ENCODE measurements around the gene ZEB2.

The ZEB2 gene

DNA sequence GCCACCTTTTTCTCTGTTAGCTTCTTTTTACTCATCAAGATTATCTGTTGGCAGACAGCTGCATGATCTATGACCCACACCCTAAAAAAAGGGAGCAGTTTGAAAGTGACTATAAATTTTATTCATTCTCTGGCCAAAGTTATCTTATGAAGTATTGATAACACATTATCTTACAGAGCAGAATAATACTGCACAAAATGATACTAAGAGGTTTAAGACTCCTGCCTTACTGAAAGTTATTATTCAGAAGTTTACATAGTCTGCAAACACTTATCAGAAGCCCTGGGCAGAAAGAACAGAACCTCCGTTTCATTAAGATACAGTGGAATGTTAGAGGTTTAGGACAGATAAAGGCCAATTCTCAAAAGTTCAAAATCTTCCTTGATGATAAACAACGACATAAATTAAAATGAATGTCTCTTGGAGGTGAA is 78.2 kb downstream of the ZEB2 start:
- Histone ChIP-seq H4K12ac (ENCODE audit: low read depth, low read length) (no peak overlapping the region), H3K4me2 (ENCODE audit: low read length) (no peak overlapping the region)
- DNase-seq, result no peak

DNA sequence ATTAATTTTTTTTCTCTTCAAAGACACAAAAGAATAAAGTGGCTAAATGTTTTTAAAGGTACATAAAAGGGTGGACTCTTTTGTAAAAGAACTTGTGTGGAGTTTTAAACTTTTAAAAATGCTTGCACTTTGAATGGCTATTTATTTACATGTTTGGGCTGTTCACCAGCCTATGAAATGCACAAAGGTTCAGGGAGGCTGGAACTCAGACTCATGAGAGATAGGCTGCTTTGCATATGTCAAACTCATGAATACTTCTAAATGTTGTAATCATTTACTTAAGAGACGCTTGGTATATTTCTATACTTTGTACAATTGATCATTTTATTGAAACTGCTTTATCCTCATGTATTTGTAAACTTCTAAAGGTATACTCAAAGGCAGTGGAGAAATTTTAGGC is 79.9 kb downstream of the ZEB2 start:
- Histone ChIP-seq H3K4me1 (ENCODE audit: control insufficient read depth in 1 of 2, insufficient read depth in 2 of 2, low read length in 2 of 2) (no peaks in the 10 kb centered on the region), H4K91ac (ENCODE audit: low read depth, low read length) (no peak overlapping the region), H2AFZ (ENCODE audit: insufficient read depth, low read length, poor library complexity) (no peak overlapping the region), H3K18ac (ENCODE audit: low read length) (no peak overlapping the region), H3K4me2 (ENCODE audit: low read length) (no peak overlapping the region), H3K9ac (ENCODE audit: low read length) (no peak overlapping the region), H3K27me3 (ENCODE audit: insufficient read depth, low read length) (no peaks in the 10 kb centered on the region), H2AK5ac (ENCODE audit: low read length) (no peak overlapping the region), H3K79me1 (ENCODE audit: low read length) (no peaks in the 10 kb centered on the region), H3K23ac (ENCODE audit: low read length) (no peak overlapping the region), H3K14ac (ENCODE audit: low read length) (no peak overlapping the region), H2BK5ac (ENCODE audit: low read depth, low read length, poor library complexity) (no peak overlapping the region), H4K8ac (ENCODE audit: low read depth, low read length) (no peak overlapping the region), H3K27ac (ENCODE audit: low read depth, low read length) (no peak overlapping the region), H3K4me3 (ENCODE audit: low read depth, low read length) (no peak overlapping the region), H2BK120ac (ENCODE audit: insufficient read depth, low read length, poor library complexity) (no peak overlapping the region), H3K9me3 (ENCODE audit: insufficient read depth, low read depth, low read length) (no peaks in the 10 kb centered on the region), H2BK12ac (ENCODE audit: low read length) (no peak overlapping the region), H3K4ac (ENCODE audit: low read depth, low read length) (no peak overlapping the region), H3K36me3 (ENCODE audit: control insufficient read depth in 1 of 2, insufficient read depth in 2 of 2, low read length in 2 of 2) (no peaks in the 10 kb centered on the region), H4K12ac (ENCODE audit: low read depth, low read length) (no peak overlapping the region), H3K79me2 (ENCODE audit: control insufficient read depth, insufficient read depth, low read length, poor library complexity) (no peaks in the 10 kb centered on the region)
- no peak for DNase-seq
- no CpG with 5 or more reads among the region's 1 CpG for WGBS (ENCODE audit: extremely low coverage, insufficient coverage, insufficient read length)

More for the DNA sequence above, 78.2 kb downstream of the ZEB2 start:
- no peak overlapping the region for H3K14ac ChIP-seq (ENCODE audit: low read length)
- no peak overlapping the region for H2BK120ac ChIP-seq (ENCODE audit: insufficient read depth, low read length, poor library complexity)
- H3K9me3 ChIP-seq (ENCODE audit: insufficient read depth, low read depth, low read length), result no peaks in the 10 kb centered on the region
- no peaks in the 10 kb centered on the region for H3K79me2 ChIP-seq (ENCODE audit: control insufficient read depth, insufficient read depth, low read length, poor library complexity)
- no peak overlapping the region for H4K91ac ChIP-seq (ENCODE audit: low read depth, low read length)
- H3K4me3 ChIP-seq (ENCODE audit: low read depth, low read length), result no peak overlapping the region
- no peaks in the 10 kb centered on the region for H3K79me1 ChIP-seq (ENCODE audit: low read length)
- H4K8ac ChIP-seq (ENCODE audit: low read depth, low read length), result no peak overlapping the region
- H3K9ac ChIP-seq (ENCODE audit: low read length), result no peak overlapping the region
- H2AK5ac ChIP-seq (ENCODE audit: low read length), result no peak overlapping the region
- H2AFZ ChIP-seq (ENCODE audit: insufficient read depth, low read length, poor library complexity), result no peak overlapping the region
- no peaks in the 10 kb centered on the region for H3K27me3 ChIP-seq (ENCODE audit: insufficient read depth, low read length)
- no peak overlapping the region for H2BK12ac ChIP-seq (ENCODE audit: low read length)
- no peaks in the 10 kb centered on the region for H3K36me3 ChIP-seq (ENCODE audit: control insufficient read depth in 1 of 2, insufficient read depth in 2 of 2, low read length in 2 of 2)
- no peak overlapping the region for H2BK5ac ChIP-seq (ENCODE audit: low read depth, low read length, poor library complexity)
- no peak overlapping the region for H3K27ac ChIP-seq (ENCODE audit: low read depth, low read length)
- H3K23ac ChIP-seq (ENCODE audit: low read length), result no peak overlapping the region
- WGBS (ENCODE audit: extremely low coverage, insufficient coverage, insufficient read length), result no CpG with 5 or more reads among the region's 2 CpGs
- H3K4me1 ChIP-seq (ENCODE audit: control insufficient read depth in 1 of 2, insufficient read depth in 2 of 2, low read length in 2 of 2), result no peaks in the 10 kb centered on the region
- H3K4ac ChIP-seq (ENCODE audit: low read depth, low read length), result no peak overlapping the region
- no peak overlapping the region for H3K18ac ChIP-seq (ENCODE audit: low read length)

DNA sequence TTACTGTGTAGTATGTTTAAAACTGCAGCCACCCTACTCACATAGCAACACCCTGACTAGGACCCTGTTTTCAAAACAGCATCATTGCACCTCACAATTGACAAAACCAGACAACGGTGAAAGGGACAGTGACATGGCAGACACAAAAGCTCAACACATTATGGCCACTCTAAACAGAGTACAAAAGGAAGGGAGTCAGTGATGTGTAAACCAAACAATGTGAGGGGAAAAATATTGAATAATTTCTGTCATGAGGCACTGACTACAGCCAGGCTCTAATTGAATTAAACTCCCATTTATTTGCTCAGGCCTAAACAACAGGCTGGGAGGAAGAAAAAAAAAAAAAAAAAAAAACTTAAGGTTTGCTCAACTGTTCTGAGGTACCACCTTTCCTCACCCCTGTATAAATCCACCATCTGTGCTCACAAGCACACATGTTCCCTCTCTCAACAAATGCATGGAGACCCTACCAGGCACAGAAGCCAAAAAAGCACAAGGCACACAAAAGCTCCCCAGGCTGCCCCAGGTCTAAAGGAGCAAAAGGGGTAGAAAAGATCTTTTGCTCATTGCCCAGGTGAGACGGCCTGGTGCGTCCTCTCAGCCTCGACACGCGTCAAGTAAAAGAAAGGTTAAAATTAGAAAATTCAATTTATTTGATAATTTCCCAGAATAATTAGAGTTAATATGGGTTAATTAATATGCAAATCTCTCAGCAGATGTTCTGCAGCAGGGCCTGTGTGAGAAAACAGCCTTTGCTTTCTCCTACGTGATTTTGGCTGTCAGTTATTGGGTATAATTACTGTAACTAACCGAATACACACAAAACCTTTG is 80.9 kb downstream of the ZEB2 start:
- H3K14ac ChIP-seq (ENCODE audit: low read length), result no peak overlapping the region
- no peak overlapping the region for H4K8ac ChIP-seq (ENCODE audit: low read depth, low read length)
- WGBS (ENCODE audit: extremely low coverage, insufficient coverage, insufficient read length), result no CpG with 5 or more reads among the region's 8 CpGs
- no peaks in the 10 kb centered on the region for H3K79me2 ChIP-seq (ENCODE audit: control insufficient read depth, insufficient read depth, low read length, poor library complexity)
- no peak overlapping the region for H3K4me2 ChIP-seq (ENCODE audit: low read length)
- no peak overlapping the region for H3K18ac ChIP-seq (ENCODE audit: low read length)
- no peak overlapping the region for H3K4ac ChIP-seq (ENCODE audit: low read depth, low read length)
- no peak overlapping the region for H2BK5ac ChIP-seq (ENCODE audit: low read depth, low read length, poor library complexity)
- H3K4me3 ChIP-seq (ENCODE audit: low read depth, low read length), result no peak overlapping the region
- no peak overlapping the region for H4K12ac ChIP-seq (ENCODE audit: low read depth, low read length)
- H3K27me3 ChIP-seq (ENCODE audit: insufficient read depth, low read length), result no peaks in the 10 kb centered on the region
- no peak overlapping the region for H3K9ac ChIP-seq (ENCODE audit: low read length)
- H2BK12ac ChIP-seq (ENCODE audit: low read length), result no peak overlapping the region
- no peak overlapping the region for H2BK120ac ChIP-seq (ENCODE audit: insufficient read depth, low read length, poor library complexity)
- H2AFZ ChIP-seq (ENCODE audit: insufficient read depth, low read length, poor library complexity), result no peak overlapping the region
- no peak overlapping the region for H3K23ac ChIP-seq (ENCODE audit: low read length)
- no peaks in the 10 kb centered on the region for H3K4me1 ChIP-seq (ENCODE audit: control insufficient read depth in 1 of 2, insufficient read depth in 2 of 2, low read length in 2 of 2)
- no peak overlapping the region for H3K27ac ChIP-seq (ENCODE audit: low read depth, low read length)
- H3K36me3 ChIP-seq (ENCODE audit: control insufficient read depth in 1 of 2, insufficient read depth in 2 of 2, low read length in 2 of 2), result no peaks in the 10 kb centered on the region
- H3K79me1 ChIP-seq (ENCODE audit: low read length), result no peaks in the 10 kb centered on the region
- H2AK5ac ChIP-seq (ENCODE audit: low read length), result no peak overlapping the region
- DNase-seq, result no peak
- no peaks in the 10 kb centered on the region for H3K9me3 ChIP-seq (ENCODE audit: insufficient read depth, low read depth, low read length)
- no peak overlapping the region for H4K91ac ChIP-seq (ENCODE audit: low read depth, low read length)

GRCh38 chr2:144437636-144438035 is 82.3 kb downstream of the ZEB2 start:
- Histone ChIP-seq H2BK120ac (ENCODE audit: insufficient read depth, low read length, poor library complexity) (no peak overlapping the region), H2BK5ac (ENCODE audit: low read depth, low read length, poor library complexity) (no peak overlapping the region), H3K4me1 (ENCODE audit: control insufficient read depth in 1 of 2, insufficient read depth in 2 of 2, low read length in 2 of 2) (no peaks in the 10 kb centered on the region), H3K27me3 (ENCODE audit: insufficient read depth, low read length) (no peaks in the 10 kb centered on the region), H3K79me2 (ENCODE audit: control insufficient read depth, insufficient read depth, low read length, poor library complexity) (no peaks in the 10 kb centered on the region), H3K14ac (ENCODE audit: low read length) (no peak overlapping the region), H4K91ac (ENCODE audit: low read depth, low read length) (no peak overlapping the region), H3K9me3 (ENCODE audit: insufficient read depth, low read depth, low read length) (no peaks in the 10 kb centered on the region), H3K27ac (ENCODE audit: low read depth, low read length) (no peak overlapping the region), H3K9ac (ENCODE audit: low read length) (no peak overlapping the region), H3K23ac (ENCODE audit: low read length) (no peak overlapping the region), H3K4me2 (ENCODE audit: low read length) (no peak overlapping the region), H3K36me3 (ENCODE audit: control insufficient read depth in 1 of 2, insufficient read depth in 2 of 2, low read length in 2 of 2) (no peaks in the 10 kb centered on the region), H3K79me1 (ENCODE audit: low read length) (no peaks in the 10 kb centered on the region), H4K8ac (ENCODE audit: low read depth, low read length) (no peak overlapping the region), H3K18ac (ENCODE audit: low read length) (no peak overlapping the region), H2AFZ (ENCODE audit: insufficient read depth, low read length, poor library complexity) (no peak overlapping the region), H3K4ac (ENCODE audit: low read depth, low read length) (no peak overlapping the region), H4K12ac (ENCODE audit: low read depth, low read length) (no peak overlapping the region), H2AK5ac (ENCODE audit: low read length) (no peak overlapping the region), H3K4me3 (ENCODE audit: low read depth, low read length) (no peak overlapping the region), H2BK12ac (ENCODE audit: low read length) (no peak overlapping the region)
- no CpG with 5 or more reads among the region's 4 CpGs for WGBS (ENCODE audit: extremely low coverage, insufficient coverage, insufficient read length)
- DNase-seq, result no peak
